IMR-90 (cell line): ENCODE data around the gene D2HGDH. TPM values are rescaled to one million over a fixed set of nuclear protein-coding genes. Genes with fewer than 3 reads are reported as not detected.

ENCODE experiments used
- ATAC-seq: fragments of 200-7000 bp; cut with Tn5 transposase; 2 replicates; pipeline ENCODE4 v1.9.1; 2020; ENCODE audit warnings: low read depth, mild to moderate bottlenecking, moderate library complexity
- Bru-seq: library from RNA; stranded (reverse); fragments of 400-500 nt; gene quantifications from one replicate; lab custom pipeline; 2021; lab: Mats Ljungman, UMichigan
- BruChase-seq, 2 experiments: library from RNA; stranded (reverse); fragments of 400-500 nt; gene quantifications; one replicate each; lab custom pipeline; 2021; lab: Mats Ljungman, UMichigan
- BruUV-seq: library from RNA; stranded (reverse); fragments of 400-500 nt; replicated peaks from 2 replicates; lab custom pipeline; 2021; lab: Mats Ljungman, UMichigan
- CTCF ChIA-PET: fragments of 300-600 bp; formaldehyde crosslinking; extraction: SDS; loops from one replicate; lab custom pipeline; 2021; ENCODE audit warnings: antibody characterized with exemption; lab: Yijun Ruan, JAX
- POLR2A ChIA-PET: fragments of 300-600 bp; sonication (Branson Sonifier 250); formaldehyde crosslinking; loops from one replicate; lab custom pipeline; 2022; ENCODE audit warnings: antibody characterized with exemption; ENCODE audit not compliant: unreplicated experiment; lab: Charles Lee
- DNase-seq: peaks from one replicate; pipeline ENCODE4 v3.0.0; 2013
- H2AFZ ChIP-seq: replicated peaks from 2 replicates; pipeline ENCODE3; 2013; ENCODE audit warnings: low read length, mild to moderate bottlenecking; ENCODE audit not compliant: poor library complexity
- H2AK5ac ChIP-seq: 2 replicates; pipeline ENCODE4 v1.6.1; 2013; ENCODE audit warnings: low read depth, low read length, inconsistent platforms
- H2AK9ac ChIP-seq: replicated peaks from 2 replicates; pipeline ENCODE3; 2013; ENCODE audit warnings: mild to moderate bottlenecking, low read depth, low read length, moderate library complexity; ENCODE audit not compliant: poor library complexity
- H2BK120ac ChIP-seq: 2 replicates; pipeline ENCODE4 v1.6.1; 2013; ENCODE audit warnings: low read depth, low read length, inconsistent platforms
- H2BK15ac ChIP-seq: 3 replicates; pipeline ENCODE4 v1.6.1; 2013; ENCODE audit warnings: low read depth, low read length, inconsistent platforms
- H2BK20ac ChIP-seq: 2 replicates; pipeline ENCODE4 v1.6.1; 2013; ENCODE audit warnings: low read depth, mild to moderate bottlenecking, inconsistent platforms, low read length, moderate library complexity
- H2BK5ac ChIP-seq: 2 replicates; pipeline ENCODE4 v1.6.1; 2013; ENCODE audit warnings: mild to moderate bottlenecking, low read depth, low read length, inconsistent platforms; ENCODE audit not compliant: poor library complexity, severe bottlenecking
- H3K14ac ChIP-seq: replicated peaks from 2 replicates; pipeline ENCODE4 v1.6.1; 2013; ENCODE audit warnings: low read depth, low read length, inconsistent platforms
- H3K18ac ChIP-seq: 2 replicates; pipeline ENCODE4 v1.6.1; 2013; ENCODE audit warnings: low read depth, low read length, control low read depth
- H3K23ac ChIP-seq: 2 replicates; pipeline ENCODE4 v1.6.1; 2013; ENCODE audit warnings: low read depth, low read length, inconsistent platforms
- H3K27ac ChIP-seq: 2 replicates; pipeline ENCODE4 v1.5.1; 2013; ENCODE audit warnings: mild to moderate bottlenecking, control low read depth, low read length; ENCODE audit not compliant: insufficient read depth
- H3K27me3 ChIP-seq: 2 replicates; pipeline ENCODE4 v1.6.1; 2013; ENCODE audit warnings: low read length; ENCODE audit not compliant: control insufficient read depth, insufficient read depth
- H3K36me3 ChIP-seq: 2 replicates; pipeline ENCODE4 v1.6.1; 2013; ENCODE audit warnings: low read length, mixed read lengths; ENCODE audit not compliant: control insufficient read depth, insufficient read depth
- H3K4ac ChIP-seq: 2 replicates; pipeline ENCODE4 v1.6.1; 2013; ENCODE audit warnings: low read depth, low read length, inconsistent platforms
- H3K4me1 ChIP-seq: 2 replicates; pipeline ENCODE4 v1.6.1; 2013; ENCODE audit warnings: low read length, mixed read lengths; ENCODE audit not compliant: control insufficient read depth, insufficient read depth
- H3K4me2 ChIP-seq: 2 replicates; pipeline ENCODE4 v1.6.1; 2013; ENCODE audit warnings: low read depth, mild to moderate bottlenecking, control low read depth, low read length, moderate library complexity
- H3K4me3 ChIP-seq: 2 replicates; pipeline ENCODE4 v1.5.1; 2013; ENCODE audit warnings: low read depth, mild to moderate bottlenecking, control low read depth, low read length, moderate library complexity; ENCODE audit not compliant: insufficient read depth
- H3K56ac ChIP-seq: 2 replicates; pipeline ENCODE4 v1.6.1; 2013; ENCODE audit warnings: low read length, inconsistent platforms; ENCODE audit not compliant: insufficient read depth; ENCODE audit errors: extremely low read depth
- H3K79me1 ChIP-seq, 2 experiments: 2 replicates each; pipeline ENCODE4 v1.6.1; 2013; ENCODE audit warnings: low read length in 2 of 2, inconsistent platforms in 1 of 2, low read depth in 1 of 2
- H3K9ac ChIP-seq: 2 replicates; pipeline ENCODE4 v1.6.1; 2013; ENCODE audit warnings: low read depth, low read length, control low read depth
- H3K9me1 ChIP-seq: 2 replicates; pipeline ENCODE4 v1.6.1; 2013; ENCODE audit warnings: low read length, inconsistent platforms; ENCODE audit not compliant: insufficient read depth
- H3K9me3 ChIP-seq: 2 replicates; pipeline ENCODE4 v1.6.1; 2013; ENCODE audit warnings: low read length; ENCODE audit not compliant: control insufficient read depth, insufficient read depth
- H4K20me1 ChIP-seq: 2 replicates; pipeline ENCODE4 v1.6.1; 2013; ENCODE audit warnings: low read length, inconsistent platforms; ENCODE audit not compliant: insufficient read depth
- H4K5ac ChIP-seq: 2 replicates; pipeline ENCODE4 v1.6.1; 2013; ENCODE audit warnings: mild to moderate bottlenecking, low read depth, low read length, control low read depth
- H4K8ac ChIP-seq, 2 experiments: 2 replicates each; pipeline ENCODE4 v1.6.1; 2013; ENCODE audit warnings: low read depth in 2 of 2, low read length in 2 of 2, control low read depth in 1 of 2, inconsistent platforms in 1 of 2
- H4K91ac ChIP-seq: 2 replicates; pipeline ENCODE4 v1.6.1; 2013; ENCODE audit warnings: low read depth, low read length, inconsistent platforms; ENCODE audit not compliant: insufficient read depth
- BHLHE40 ChIP-seq: fragments of 150-350 bp; IDR thresholded peaks from 2 replicates; pipeline ENCODE4 v1.6.1; 2016; ENCODE audit warnings: mild to moderate bottlenecking, low read depth, low read length
- CEBPB ChIP-seq: IDR thresholded peaks from 2 replicates; pipeline ENCODE4 v1.6.1; 2012; ENCODE audit warnings: low read depth, low read length, improper control_type of control experiment
- CHD1 ChIP-seq: IDR thresholded peaks from 2 replicates; pipeline ENCODE4 v1.6.1; 2012; ENCODE audit warnings: low read depth, low read length, improper control_type of control experiment
- CTCF ChIP-seq: conservative IDR thresholded peaks from 2 replicates; pipeline ENCODE4 v1.5.1; 2012; ENCODE audit warnings: mild to moderate bottlenecking, low read depth, low read length, improper control_type of control experiment
- FOS ChIP-seq: fragments of 150-350 bp; IDR thresholded peaks from 2 replicates; pipeline ENCODE4 v1.6.1; 2016; ENCODE audit warnings: low read depth, low read length
- MAZ ChIP-seq: IDR thresholded peaks from 2 replicates; pipeline ENCODE4 v1.6.1; 2012; ENCODE audit warnings: low read depth, mild to moderate bottlenecking, low read length, improper control_type of control experiment, moderate library complexity, borderline replicate concordance
- MXI1 ChIP-seq: IDR thresholded peaks from 2 replicates; pipeline ENCODE4 v1.6.1; 2012; ENCODE audit warnings: low read depth, mild to moderate bottlenecking, low read length, moderate library complexity, borderline replicate concordance
- NFE2L2 ChIP-seq: fragments of 150-350 bp; IDR thresholded peaks from 2 replicates; pipeline ENCODE4 v1.6.1; 2016; ENCODE audit warnings: low read depth, mild to moderate bottlenecking, low read length
- POLR2A ChIP-seq: IDR thresholded peaks from 2 replicates; pipeline ENCODE4 v1.6.1; 2012; ENCODE audit warnings: mild to moderate bottlenecking, low read depth, low read length
- RAD21 ChIP-seq: IDR thresholded peaks from 2 replicates; pipeline ENCODE4 v1.6.1; 2012; ENCODE audit warnings: low read length, improper control_type of control experiment
- RCOR1 ChIP-seq: IDR thresholded peaks from 2 replicates; pipeline ENCODE4 v1.6.1; 2012; ENCODE audit warnings: mild to moderate bottlenecking, low read length, improper control_type of control experiment; ENCODE audit not compliant: insufficient replicate concordance
- SMC3 ChIP-seq: fragments of 150-350 bp; IDR thresholded peaks from 2 replicates; pipeline ENCODE4 v1.6.1; 2016; ENCODE audit warnings: low read depth, mild to moderate bottlenecking, antibody characterized with exemption, low read length, moderate library complexity
- USF2 ChIP-seq: fragments of 150-350 bp; IDR thresholded peaks from 2 replicates; pipeline ENCODE4 v1.6.1; 2017; ENCODE audit warnings: mild to moderate bottlenecking, antibody characterized with exemption, low read length, low read depth
- WGBS, 2 experiments: methylation state at CpG; one replicate each; pipeline versions ENCODE4 v1.1.5 to v1.1.7; 2013; ENCODE audit warnings: missing lambda C conversion rate in 2 of 2; ENCODE audit not compliant: insufficient read length in 1 of 2; ENCODE audit errors: extremely low coverage in 2 of 2; 5-methylcytosine and 5-hydroxymethylcytosine counted together
- dilution Hi-C: fragments of 300-500 bp; cut with HindIII; formaldehyde crosslinking; loops from one replicate; pipeline ENCODE4 v1.14.3; 2018; ENCODE audit warnings: low sequenced_read_pairs; ENCODE audit not compliant: unreplicated experiment
- in situ Hi-C: fragments of 300-500 bp; cut with MboI; formaldehyde crosslinking; loops from 3 replicates; pipeline ENCODE4 v1.14.3; 2019; ENCODE audit warnings: low sequenced_read_pairs, inconsistent platforms, mixed read lengths
- intact Hi-C: fragments of 100-400 bp; cut with micrococcal nuclease; formaldehyde crosslinking; loops from 2 replicates; pipeline ENCODE4 v1.10.0; 2022
- long read RNA-seq: library from polyadenylated mRNA; unstranded; transcript quantifications from one replicate; pipeline ENCODE4 v2.0.0, GENCODE V29; 2021; ENCODE audit not compliant: unreplicated experiment
- polyA plus RNA-seq, 3 experiments: library from polyadenylated mRNA; depleted of rRNA; stranded (reverse); fragments of >200 nt; gene quantifications; 2 replicates each; pipeline ENCODE4 v1.2.3, GENCODE V29; 2012; ENCODE audit warnings: low replicate concordance in 1 of 3
- total RNA-seq: library from RNA; depleted of rRNA; stranded (reverse); fragments of >200 nt; gene quantifications from 2 replicates; pipeline ENCODE4 v1.2.3, GENCODE V29; 2012; rRNA removed

D2HGDH gene
- total RNA-seq: 6.3 and 8.3 TPM in 2 replicates
- 22.1 and 23.0 TPM in 2 replicates for polyA plus RNA-seq (2012; rRNA removed)
- polyA plus RNA-seq (2012; cell fraction: cytosol; rRNA removed): 18.3 and 27.2 TPM in 2 replicates
- 193 and 430 TPM in 2 replicates for polyA plus RNA-seq (2012; cell fraction: nucleus; rRNA removed; ENCODE audit: low replicate concordance)
- percentile 73 among the genes with signal in this experiment for Bru-seq, nascent RNA
- percentile 92 among the genes with signal in this experiment for BruChase-seq, experiment 1, labeled RNA remaining after a 6-hour chase
- BruChase-seq, experiment 2, labeled RNA remaining after a 2-hour chase: percentile 88 among the genes with signal in this experiment
- long read RNA-seq, transcript D2HGDH-201 (10 exons, 2,617 nt): major isoform, 13 of 62 reads
- long read RNA-seq, partial matches to known transcripts: 14 of 62 reads
- long read RNA-seq, other reads (novel, unspliced or antisense): 24 of 62 reads

DNA sequence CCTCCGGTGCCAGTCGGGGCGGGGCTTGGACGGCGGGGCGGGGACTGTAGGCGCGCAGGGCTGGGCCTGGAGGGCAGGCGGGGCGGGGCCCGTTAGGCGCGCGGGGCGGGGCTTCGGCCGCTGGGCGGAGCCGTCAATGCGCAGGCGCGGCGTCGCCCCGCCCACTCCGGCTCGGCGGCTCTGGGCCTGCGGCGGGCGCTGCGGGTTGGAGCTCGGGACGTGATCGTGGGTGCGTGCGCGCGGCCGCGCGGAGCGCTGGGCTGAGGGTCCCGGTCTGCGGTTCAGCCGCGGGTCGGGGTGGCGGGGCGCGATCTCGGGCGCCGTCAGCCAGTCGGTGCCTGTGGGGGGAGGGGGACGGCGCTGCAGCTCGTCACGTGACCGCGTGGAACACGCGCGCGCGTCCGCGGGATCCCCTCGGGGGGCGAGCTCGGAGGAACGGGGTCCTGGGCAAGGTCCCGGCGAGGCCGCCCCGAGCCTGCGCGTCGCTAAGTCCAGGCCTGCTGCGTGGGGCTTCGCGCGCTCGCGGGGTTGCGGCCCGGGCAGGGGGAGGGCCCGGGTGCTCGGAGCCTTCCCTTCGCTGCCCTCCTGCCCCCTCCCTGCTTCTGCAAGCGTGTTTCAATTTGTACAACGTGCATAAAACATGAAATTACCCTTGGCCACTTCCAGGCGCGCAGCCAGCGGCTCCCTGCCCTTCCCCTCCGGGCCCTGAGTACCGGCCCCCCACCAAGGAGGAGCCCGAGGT, at the start of gene D2HGDH:
TSS of gene D2HGDH (plus strand) at position 164 of the 742 bp plus-strand sequence. CDS start 595 bp downstream, outside the sequence.
- Histone ChIP-seq H3K79me1 (peaks cover 10 to 23% of the 10 kb centered on the region in 2 experiments), H2BK120ac (no peak within 1 kb of the TSS), H3K56ac (no peak within 1 kb of the TSS), H2BK15ac (no peak within 1 kb of the TSS; the same call in 2 of the 3 replicates), H4K8ac (peak within 1 kb of the TSS; percentile 75 to 83; a peak in 3 of 4 replicates), H3K9ac (peak within 1 kb of the TSS; percentile 70), H2AK5ac (peak within 1 kb of the TSS; percentile 56), H3K14ac (peak within 1 kb of the TSS; percentile 16), H3K27ac (peak within 1 kb of the TSS; percentile 92), H2BK5ac (peak within 1 kb of the TSS; percentile 85), H3K4me3 (peak within 1 kb of the TSS; percentile 98), H3K4ac (peak within 1 kb of the TSS; percentile 66), H4K91ac (peak within 1 kb of the TSS; percentile 34; the same call in 1 of the 2 replicates), H4K20me1 (peaks cover 22% of the 10 kb centered on the region), H2BK20ac (no peak within 1 kb of the TSS), H4K5ac (peak within 1 kb of the TSS; percentile 93), H3K4me2 (peak within 1 kb of the TSS; percentile 78), H2AK9ac (peak within 1 kb of the TSS; percentile 94), H3K23ac (peak within 1 kb of the TSS; percentile 56; the same call in 1 of the 2 replicates), H3K9me1 (no peaks in the 10 kb centered on the region), H3K36me3 (peaks cover 6% of the 10 kb centered on the region; the same call in 1 of the 2 replicates), H2AFZ (peak within 1 kb of the TSS; percentile 94), H3K18ac (no peak within 1 kb of the TSS; the same call in 1 of the 2 replicates), H3K4me1 (peaks cover 3% of the 10 kb centered on the region), H3K9me3 (no peaks in the 10 kb centered on the region), H3K27me3 (no peaks in the 10 kb centered on the region)
- peak; percentile 67 for DNase-seq
- dilution Hi-C loops: no loop called here
- in situ Hi-C loops: no loop called here
- POLR2A ChIA-PET: no interaction called here
- no TSS peak for BruUV-seq
- peak; percentile 97 for ATAC-seq
- 0% methylated on average over 34 of the region's 98 CpGs; no CpG with 5 or more reads in 1 of the 2 experiments for WGBS, 2 experiments
- intact Hi-C loops: loop anchor here (2.0 kb wide), 1 partner anchor 70 kb away; no protein-coding TSS in a partner anchor
- CTCF ChIA-PET: interaction anchor here (0.6 kb wide), 1 partner anchor 47 kb away, joined by 3 read pairs; no protein-coding TSS in a partner anchor
- TF ChIP-seq CTCF (no peak), POLR2A (peak; percentile 47), NFE2L2 (no peak), MAZ (peak; percentile 33), CEBPB (no peak), MXI1 (peak; percentile 19; the same call in 1 of the 2 replicates), BHLHE40 (peak; percentile 84), RAD21 (no peak), CHD1 (no peak), FOS (no peak), SMC3 (no peak), USF2 (peak; percentile 92), RCOR1 (no peak)
